Measurements from ENCODE around the gene ACTR6.

GRCh38 chr12:100200463-100201181 lies at the start of gene ACTR6:
- TF ChIP-seq CTCF (IDR thresholded peaks at IDR 0.05), result peak in 1 of 12 donors; percentile 10
- TF ChIP-seq POLR2A (IDR thresholded peaks at IDR 0.05), result no peak

Measured in heart left ventricle (tissue), 13 donors.